Measurements from ENCODE around the gene OGDH.

Gene OGDH

GRCh38 chr7:44673771-44674170 is 67.3 kb downstream of the OGDH start:
- Histone ChIP-seq H3K36me3 (ENCODE audit: insufficient read depth, low read length) (no peaks in the 10 kb centered on the region), H3K9ac (ENCODE audit: low read depth, low read length) (no peak overlapping the region), H3K9me3 (ENCODE audit: control insufficient read depth, insufficient read depth, low read length) (no peaks in the 10 kb centered on the region), H3K4me1 (ENCODE audit: insufficient read depth, low read length) (no peaks in the 10 kb centered on the region; the same call in 1 of the 2 replicates)

DNA sequence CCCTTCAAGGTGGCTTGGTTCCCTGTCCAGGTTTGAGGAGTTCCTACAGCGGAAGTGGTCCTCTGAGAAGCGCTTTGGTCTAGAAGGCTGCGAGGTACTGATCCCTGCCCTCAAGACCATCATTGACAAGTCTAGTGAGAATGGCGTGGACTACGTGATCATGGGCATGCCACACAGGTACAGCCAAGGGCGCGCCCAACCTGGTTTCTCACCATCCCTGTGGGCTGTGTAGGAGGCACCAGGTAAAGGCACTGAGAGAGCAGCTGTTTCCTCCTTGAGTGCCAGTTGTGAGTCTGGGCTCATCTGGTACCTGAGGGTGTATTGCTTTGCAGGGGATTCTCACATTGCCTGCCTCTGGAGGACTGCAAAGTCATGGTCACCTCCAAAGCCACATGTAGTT is 68.0 kb downstream of the OGDH start:
- Histone ChIP-seq H3K4me1 (ENCODE audit: insufficient read depth, low read length) (no peaks in the 10 kb centered on the region; the same call in 1 of the 2 replicates), H3K9me3 (ENCODE audit: control insufficient read depth, insufficient read depth, low read length) (no peaks in the 10 kb centered on the region), H3K36me3 (ENCODE audit: insufficient read depth, low read length) (no peaks in the 10 kb centered on the region), H3K9ac (ENCODE audit: low read depth, low read length) (no peak overlapping the region)

- Histone ChIP-seq H3K9ac (ENCODE audit: low read depth, low read length) (no peak overlapping the region), H3K36me3 (ENCODE audit: insufficient read depth, low read length) (no peaks in the 10 kb centered on the region)
These were observed 70.3 kb downstream of the OGDH start for GRCh38 chr7:44676776-44677175.

DNA sequence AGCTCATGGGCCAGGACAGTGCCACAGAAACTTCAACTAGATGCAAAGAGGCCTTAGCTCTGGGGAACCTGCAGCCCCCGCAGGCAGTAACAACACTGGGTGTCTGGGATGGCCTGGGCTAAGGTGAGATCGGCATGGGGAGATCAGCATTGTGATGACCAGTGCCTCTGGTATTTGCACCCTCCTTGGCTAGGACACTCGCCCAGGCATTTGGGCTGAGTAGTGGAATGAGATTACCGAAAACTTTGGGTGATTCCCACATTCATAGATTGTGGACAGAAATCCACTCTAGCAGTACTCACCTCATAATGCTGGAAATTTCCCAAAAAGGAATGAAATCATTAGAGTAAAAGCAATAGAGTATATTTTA is 71.7 kb downstream of the OGDH start:
- no peak overlapping the region for H3K9ac ChIP-seq (ENCODE audit: low read depth, low read length)
- H3K36me3 ChIP-seq (ENCODE audit: insufficient read depth, low read length) = no peaks in the 10 kb centered on the region

More at GRCh38 chr7:44676776-44677175, 70.3 kb downstream of the OGDH start:
- Histone ChIP-seq H3K9me3 (ENCODE audit: control insufficient read depth, insufficient read depth, low read length) (no peaks in the 10 kb centered on the region), H3K4me1 (ENCODE audit: insufficient read depth, low read length) (no peaks in the 10 kb centered on the region; the same call in 1 of the 2 replicates)

GRCh38 chr7:44678471-44679179 is 72.2 kb downstream of the OGDH start:
- no peak overlapping the region for H3K9ac ChIP-seq (ENCODE audit: low read depth, low read length)

More for the DNA sequence above, 71.7 kb downstream of the OGDH start:
- Histone ChIP-seq H3K4me1 (ENCODE audit: insufficient read depth, low read length) (no peaks in the 10 kb centered on the region; the same call in 1 of the 2 replicates), H3K9me3 (ENCODE audit: control insufficient read depth, insufficient read depth, low read length) (no peaks in the 10 kb centered on the region)

DNA sequence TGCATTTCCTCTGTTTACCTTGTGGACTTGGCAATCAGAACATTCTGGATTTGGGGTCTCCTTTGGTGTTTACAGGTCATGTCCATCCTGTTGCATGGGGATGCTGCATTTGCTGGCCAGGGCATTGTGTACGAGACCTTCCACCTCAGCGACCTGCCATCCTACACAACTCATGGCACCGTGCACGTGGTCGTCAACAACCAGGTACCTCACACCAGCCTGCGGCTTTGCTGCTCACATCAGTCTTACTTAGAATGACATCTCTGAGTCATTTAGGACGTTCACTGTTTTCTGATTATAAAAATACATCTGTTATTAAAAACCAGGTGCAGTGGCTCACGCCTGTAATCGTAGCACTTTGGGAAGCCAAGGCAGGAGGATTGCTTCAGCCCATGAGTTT is 75.2 kb downstream of the OGDH start:
- Histone ChIP-seq H3K36me3 (ENCODE audit: insufficient read depth, low read length) (no peaks in the 10 kb centered on the region), H3K9me3 (ENCODE audit: control insufficient read depth, insufficient read depth, low read length) (no peaks in the 10 kb centered on the region), H3K4me1 (ENCODE audit: insufficient read depth, low read length) (no peaks in the 10 kb centered on the region; the same call in 1 of the 2 replicates), H3K9ac (ENCODE audit: low read depth, low read length) (no peak overlapping the region)

More at GRCh38 chr7:44678471-44679179, 72.2 kb downstream of the OGDH start:
- H3K36me3 ChIP-seq (ENCODE audit: insufficient read depth, low read length) = no peaks in the 10 kb centered on the region
- no peaks in the 10 kb centered on the region; the same call in 1 of the 2 replicates for H3K4me1 ChIP-seq (ENCODE audit: insufficient read depth, low read length)
- H3K9me3 ChIP-seq (ENCODE audit: control insufficient read depth, insufficient read depth, low read length) = no peaks in the 10 kb centered on the region

- no peaks in the 10 kb centered on the region for H3K36me3 ChIP-seq (ENCODE audit: insufficient read depth, low read length)
- H3K9me3 ChIP-seq (ENCODE audit: control insufficient read depth, insufficient read depth, low read length) = no peaks in the 10 kb centered on the region
- H3K4me1 ChIP-seq (ENCODE audit: insufficient read depth, low read length) = no peaks in the 10 kb centered on the region
- H3K9ac ChIP-seq (ENCODE audit: low read depth, low read length) = no peak overlapping the region
These were observed 79.3 kb downstream of the OGDH start for GRCh38 chr7:44685723-44686122.

DNA sequence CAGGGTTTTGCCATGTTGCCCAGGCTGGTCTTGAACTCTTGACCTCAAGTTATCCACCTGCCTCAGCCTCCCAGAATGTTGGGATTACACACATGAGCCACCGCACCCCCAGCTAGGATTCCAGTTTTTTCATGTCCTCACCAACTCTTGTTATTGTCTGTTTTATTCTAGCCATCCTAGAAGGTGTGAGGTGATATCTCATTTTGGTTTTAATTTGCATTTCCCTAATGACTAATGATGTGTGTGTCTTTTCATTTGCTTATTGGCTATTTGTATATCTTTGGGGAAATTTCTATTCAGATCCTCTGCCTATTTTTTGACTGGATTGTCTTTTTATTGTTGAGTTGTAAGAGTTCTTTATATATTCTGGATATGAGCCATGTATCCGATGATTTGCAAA is 83.0 kb downstream of the OGDH start:
- no peak overlapping the region for H3K9ac ChIP-seq (ENCODE audit: low read depth, low read length)
- peaks cover 4% of the 10 kb centered on the region; the same call in 1 of the 2 replicates for H3K4me1 ChIP-seq (ENCODE audit: insufficient read depth, low read length)
- H3K36me3 ChIP-seq (ENCODE audit: insufficient read depth, low read length) = no peaks in the 10 kb centered on the region
- H3K9me3 ChIP-seq (ENCODE audit: control insufficient read depth, insufficient read depth, low read length) = no peaks in the 10 kb centered on the region

DNA sequence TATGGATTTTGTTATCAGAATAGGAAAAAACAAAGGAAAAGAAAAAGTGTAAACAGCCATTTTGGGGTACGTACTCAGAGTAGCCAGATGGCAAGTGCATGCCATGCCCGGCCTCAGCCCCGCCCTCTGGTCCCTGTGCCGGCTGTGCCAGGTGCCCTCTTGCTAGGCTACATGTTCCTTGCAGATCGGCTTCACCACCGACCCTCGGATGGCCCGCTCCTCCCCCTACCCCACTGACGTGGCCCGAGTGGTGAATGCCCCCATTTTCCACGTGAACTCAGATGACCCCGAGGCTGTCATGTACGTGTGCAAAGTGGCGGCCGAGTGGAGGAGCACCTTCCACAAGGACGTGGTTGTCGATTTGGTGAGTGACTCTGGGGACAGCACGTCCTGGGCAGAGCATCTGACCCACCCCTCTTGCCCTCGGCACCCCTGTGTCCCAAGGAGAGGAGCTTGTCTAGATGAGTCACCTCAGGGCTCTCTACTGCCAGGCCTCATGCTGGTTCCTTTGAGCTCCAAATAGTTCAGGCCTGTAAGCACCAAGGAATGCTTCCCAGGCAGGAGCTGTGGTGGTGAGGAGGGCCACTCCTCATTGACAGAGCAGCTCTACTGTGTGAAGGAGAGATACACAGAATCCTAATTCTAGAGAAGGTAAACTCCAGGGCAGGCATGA is 87.3 kb downstream of the OGDH start:
- Histone ChIP-seq H3K9me3 (ENCODE audit: control insufficient read depth, insufficient read depth, low read length) (no peaks in the 10 kb centered on the region), H3K36me3 (ENCODE audit: insufficient read depth, low read length) (peaks cover 6% of the 10 kb centered on the region), H3K9ac (ENCODE audit: low read depth, low read length) (no peak overlapping the region), H3K4me1 (ENCODE audit: insufficient read depth, low read length) (peaks cover 4% of the 10 kb centered on the region; the same call in 1 of the 2 replicates)

GRCh38 chr7:44694326-44694725 is 87.9 kb downstream of the OGDH start:
- H3K4me1 ChIP-seq (ENCODE audit: insufficient read depth, low read length) = peaks cover 4% of the 10 kb centered on the region; the same call in 1 of the 2 replicates
- no peaks in the 10 kb centered on the region; the same call in 1 of the 2 replicates for H3K9me3 ChIP-seq (ENCODE audit: control insufficient read depth, insufficient read depth, low read length)
- H3K9ac ChIP-seq (ENCODE audit: low read depth, low read length) = no peak overlapping the region
- H3K36me3 ChIP-seq (ENCODE audit: insufficient read depth, low read length) = peaks cover 6% of the 10 kb centered on the region

DNA sequence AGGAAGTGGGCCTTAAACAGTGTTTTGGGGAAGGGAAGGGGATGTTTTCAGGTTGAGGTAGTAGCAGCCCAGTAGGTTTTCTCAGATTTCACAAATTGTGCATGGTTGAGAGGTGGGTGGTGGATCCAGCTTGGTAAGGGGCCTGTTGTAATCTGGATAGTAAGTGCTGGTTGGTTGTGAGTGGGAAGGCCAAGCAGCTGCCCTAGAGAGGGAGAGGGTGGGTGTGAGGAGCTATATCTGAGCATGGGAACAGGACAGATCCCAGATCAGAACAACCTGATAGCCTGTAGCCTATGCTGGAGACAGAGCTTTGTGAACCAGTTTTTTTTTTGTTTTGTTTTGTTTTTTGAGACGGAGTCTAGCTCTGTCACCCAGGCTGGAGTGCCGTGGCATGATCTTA is 88.3 kb downstream of the OGDH start:
- no peak overlapping the region for H3K9ac ChIP-seq (ENCODE audit: low read depth, low read length)
- no peaks in the 10 kb centered on the region; the same call in 1 of the 2 replicates for H3K9me3 ChIP-seq (ENCODE audit: control insufficient read depth, insufficient read depth, low read length)
- peaks cover 4% of the 10 kb centered on the region; the same call in 1 of the 2 replicates for H3K4me1 ChIP-seq (ENCODE audit: insufficient read depth, low read length)
- peaks cover 6% of the 10 kb centered on the region for H3K36me3 ChIP-seq (ENCODE audit: insufficient read depth, low read length)

DNA sequence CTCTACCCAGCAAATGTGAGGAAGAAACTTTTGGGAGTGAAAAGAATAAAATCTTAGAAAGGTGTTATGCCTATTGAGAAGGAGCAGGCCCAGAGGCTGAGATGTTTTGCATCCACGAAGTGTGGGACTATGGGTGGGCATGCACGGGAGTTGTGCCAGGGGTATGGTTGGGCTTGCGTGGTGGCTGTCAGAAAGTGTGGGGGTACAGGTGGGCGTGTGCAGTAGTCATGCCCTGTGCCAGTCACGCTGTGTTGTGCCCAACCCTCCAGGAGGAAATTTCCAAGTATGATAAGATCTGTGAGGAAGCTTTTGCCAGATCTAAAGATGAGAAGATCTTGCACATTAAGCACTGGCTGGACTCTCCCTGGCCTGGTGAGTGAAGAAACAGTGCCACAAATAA is 89.3 kb downstream of the OGDH start:
- Histone ChIP-seq H3K9me3 (ENCODE audit: control insufficient read depth, insufficient read depth, low read length) (no peaks in the 10 kb centered on the region; the same call in 1 of the 2 replicates), H3K36me3 (ENCODE audit: insufficient read depth, low read length) (peaks cover 6% of the 10 kb centered on the region), H3K9ac (ENCODE audit: low read depth, low read length) (no peak overlapping the region), H3K4me1 (ENCODE audit: insufficient read depth, low read length) (peaks cover 4% of the 10 kb centered on the region; the same call in 1 of the 2 replicates)

DNA sequence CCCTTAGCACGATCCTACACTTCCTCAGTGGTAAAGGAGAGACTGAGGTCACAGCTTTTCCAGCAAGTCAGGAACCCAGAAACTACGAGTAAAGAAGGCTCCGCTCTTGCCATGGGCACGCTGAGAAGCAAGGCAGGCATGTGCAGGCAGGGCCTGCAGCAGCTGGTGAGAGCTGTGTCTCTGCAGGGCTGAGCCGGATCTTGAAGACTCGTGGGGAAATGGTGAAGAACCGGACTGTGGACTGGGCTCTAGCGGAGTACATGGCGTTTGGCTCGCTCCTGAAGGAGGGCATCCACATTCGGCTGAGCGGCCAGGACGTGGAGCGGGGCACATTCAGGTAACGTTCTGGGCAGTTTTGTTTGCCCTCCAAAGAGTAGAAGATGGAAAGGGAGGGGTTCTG is 90.3 kb downstream of the OGDH start:
- no peaks in the 10 kb centered on the region; the same call in 1 of the 2 replicates for H3K9me3 ChIP-seq (ENCODE audit: control insufficient read depth, insufficient read depth, low read length)
- H3K9ac ChIP-seq (ENCODE audit: low read depth, low read length) = no peak overlapping the region
- peaks cover 6% of the 10 kb centered on the region for H3K36me3 ChIP-seq (ENCODE audit: insufficient read depth, low read length)
- peaks cover 4% of the 10 kb centered on the region; the same call in 1 of the 2 replicates for H3K4me1 ChIP-seq (ENCODE audit: insufficient read depth, low read length)

DNA sequence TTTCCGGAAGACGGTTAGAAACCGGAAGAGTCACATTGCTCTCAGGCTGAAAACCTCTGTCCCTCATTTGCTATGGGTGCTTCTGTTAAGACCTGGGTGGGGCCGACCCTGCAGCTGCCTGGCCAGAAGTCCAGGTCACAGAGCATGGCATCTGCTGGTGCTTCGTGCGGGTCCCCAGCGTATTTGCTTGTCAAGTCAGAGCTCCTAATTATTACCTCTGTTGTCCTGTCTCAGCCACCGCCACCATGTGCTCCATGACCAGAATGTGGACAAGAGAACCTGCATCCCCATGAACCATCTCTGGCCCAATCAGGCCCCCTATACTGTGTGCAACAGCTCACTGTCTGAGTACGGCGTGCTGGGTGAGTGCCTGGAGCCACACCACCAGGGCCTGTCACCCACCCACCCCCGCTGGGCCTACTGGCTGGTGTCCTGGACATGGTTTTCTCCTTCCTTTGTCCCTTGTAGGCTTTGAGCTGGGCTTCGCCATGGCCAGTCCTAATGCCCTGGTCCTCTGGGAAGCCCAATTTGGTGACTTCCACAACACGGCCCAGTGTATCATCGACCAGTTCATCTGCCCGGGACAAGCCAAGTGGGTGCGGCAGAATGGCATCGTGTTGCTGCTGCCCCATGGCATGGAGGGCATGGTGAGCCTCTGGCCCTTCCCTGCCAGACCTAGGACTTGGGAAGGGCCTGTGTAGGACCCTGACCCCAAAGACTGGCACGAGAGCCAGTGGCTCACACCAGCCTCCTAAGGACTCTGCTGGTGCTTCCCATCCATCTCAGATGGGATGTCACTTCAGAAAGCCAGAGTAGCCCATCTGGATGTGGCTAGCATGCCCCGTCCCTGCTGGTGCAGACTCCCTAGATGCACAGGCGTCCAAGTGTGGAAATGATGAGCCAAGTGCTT is 91.0 kb downstream of the OGDH start:
- peaks cover 4% of the 10 kb centered on the region; the same call in 1 of the 2 replicates for H3K4me1 ChIP-seq (ENCODE audit: insufficient read depth, low read length)
- no peaks in the 10 kb centered on the region; the same call in 1 of the 2 replicates for H3K9me3 ChIP-seq (ENCODE audit: control insufficient read depth, insufficient read depth, low read length)
- H3K36me3 ChIP-seq (ENCODE audit: insufficient read depth, low read length) = peaks cover 6% of the 10 kb centered on the region
- no peak overlapping the region for H3K9ac ChIP-seq (ENCODE audit: low read depth, low read length)

Measured in ES-I3 (cell line).